ENCODE data around the gene CDC27. TPM values are rescaled to one million over a fixed set of nuclear protein-coding genes. Genes with fewer than 3 reads are reported as not detected.
"Not testable (repeated sequence)": the region's sequence is repeated elsewhere in the genome, so short reads cannot be mapped to it uniquely, and the experiment has no call there.

The CDC27 gene
- total and polyA plus RNA-seq, 7 experiments from 2014 or later, result 47.4 to 98.3 (median 67.2) TPM

DNA sequence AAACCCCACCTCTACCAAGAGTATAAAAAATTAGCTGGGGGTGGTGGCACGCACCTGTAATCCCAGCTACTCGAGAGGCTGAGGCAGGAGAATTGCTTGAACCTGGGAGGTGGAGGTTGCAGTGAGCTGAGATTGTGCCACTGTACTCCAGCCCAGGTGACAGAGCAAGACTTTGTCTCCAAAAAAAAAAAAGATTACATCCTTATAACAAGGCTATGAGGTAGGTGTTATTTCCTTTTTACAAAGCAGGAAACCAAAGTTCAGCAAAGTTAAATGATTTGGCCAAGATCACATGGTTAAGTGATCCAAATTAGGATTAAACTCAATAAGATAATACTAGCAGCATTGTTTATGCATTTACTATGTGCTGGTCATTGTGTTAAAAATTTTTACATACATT lies 28.2 kb upstream of the CDC27 start:
- H3K27me3 Mint-ChIP-seq, result peaks cover 0 to 26% (median 0%) of the 10 kb centered on the region in 5 donors
- CTCF ChIA-PET, result interaction anchor here (0.6 to 1.0 kb wide), 2 partner anchors 30 to 59 kb away, joined by 3 read pairs; no protein-coding TSS in a partner anchor
- H3K27ac ChIP-seq (ENCODE audit: low read depth, low read length); H3K4me3 ChIP-seq (ENCODE audit: low read length); H3K27me3 ChIP-seq (ENCODE audit: control insufficient read depth in 2 of 2, insufficient read depth in 2 of 2, low read length in 2 of 2); H3K36me3 Mint-ChIP-seq; H3K9me3 ChIP-seq (ENCODE audit: control insufficient read depth in 2 of 3, low read length in 3 of 3); intact Hi-C loops (cut with micrococcal nuclease); H3K36me3 ChIP-seq (ENCODE audit: control insufficient read depth in 2 of 3, insufficient read depth in 3 of 3, low read length in 3 of 3); H3K9me3 Mint-ChIP-seq: not testable (repeated sequence)
- H3K4me1 ChIP-seq (ENCODE audit: control insufficient read depth in 2 of 2, insufficient read depth in 2 of 2, low read length in 2 of 2), result peaks cover 19 to 46% of the 10 kb centered on the region in 2 donors
- H3K4me1 Mint-ChIP-seq, result peaks cover 11 to 43% (median 22%) of the 10 kb centered on the region in 7 donors
- ATAC-seq (peak; percentile 81), DNase-seq (peak in 6 of 9 donors; percentile 22 to 57 (median 50))
- peak overlapping the region in 4 of 10 donors; percentile 3 to 44 (median 23) for H3K4me3 Mint-ChIP-seq
- peak overlapping the region in 7 of 9 donors; percentile 9 to 72 (median 59) for H3K27ac Mint-ChIP-seq
- POLR2A ChIA-PET, result interaction anchor here (0.7 to 1.1 kb wide), 4 partner anchors 8 to 14 kb away, joined by 3 to 5 read pairs (median 3); no protein-coding TSS in a partner anchor

DNA sequence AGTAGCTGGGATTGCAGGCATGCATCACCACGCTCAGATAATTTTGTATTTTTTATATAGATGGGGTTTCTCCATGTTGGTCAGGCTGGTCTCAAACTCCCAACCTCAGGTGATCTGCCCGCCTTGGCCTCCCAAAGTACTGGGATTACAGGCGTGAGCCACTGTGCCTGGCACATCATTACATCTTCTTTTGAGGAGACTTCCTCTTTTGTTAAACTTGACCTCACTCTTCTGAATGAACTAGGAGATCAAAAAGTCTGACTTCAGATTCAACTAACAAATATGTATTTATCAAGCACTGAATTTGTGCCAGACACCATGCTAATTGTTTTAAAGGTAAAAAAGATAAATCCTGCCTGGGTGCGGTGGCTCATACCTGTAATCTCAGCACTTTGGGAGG lies 27.7 kb upstream of the CDC27 start:
- ChIA-PET POLR2A (interaction anchor here (0.9 to 1.1 kb wide), 3 partner anchors 9 to 13 kb away, joined by 3 to 5 read pairs (median 3); no protein-coding TSS in a partner anchor), CTCF (interaction anchor here (0.6 to 1.0 kb wide), 2 partner anchors 29 to 59 kb away, joined by 3 read pairs; no protein-coding TSS in a partner anchor)
- H3K9me3 Mint-ChIP-seq; intact Hi-C loops (cut with micrococcal nuclease); DNase-seq; H3K36me3 ChIP-seq (ENCODE audit: control insufficient read depth in 2 of 3, insufficient read depth in 3 of 3, low read length in 3 of 3); H3K9me3 ChIP-seq (ENCODE audit: control insufficient read depth in 2 of 3, low read length in 3 of 3); H3K27me3 ChIP-seq (ENCODE audit: control insufficient read depth in 2 of 2, insufficient read depth in 2 of 2, low read length in 2 of 2); H3K36me3 Mint-ChIP-seq; H3K27ac ChIP-seq (ENCODE audit: low read depth, low read length); H3K4me3 ChIP-seq (ENCODE audit: low read length); ATAC-seq: not testable (repeated sequence)
- H3K4me1 ChIP-seq (ENCODE audit: control insufficient read depth in 2 of 2, insufficient read depth in 2 of 2, low read length in 2 of 2), result peaks cover 19 to 46% of the 10 kb centered on the region in 2 donors
- peaks cover 11 to 43% (median 22%) of the 10 kb centered on the region in 7 donors for H3K4me1 Mint-ChIP-seq
- peaks cover 0 to 28% (median 0%) of the 10 kb centered on the region in 5 donors for H3K27me3 Mint-ChIP-seq
- H3K4me3 Mint-ChIP-seq, result peak overlapping the region in 1 of 10 donors; percentile 44
- peak overlapping the region in 7 of 9 donors; percentile 9 to 72 (median 59) for H3K27ac Mint-ChIP-seq

DNA sequence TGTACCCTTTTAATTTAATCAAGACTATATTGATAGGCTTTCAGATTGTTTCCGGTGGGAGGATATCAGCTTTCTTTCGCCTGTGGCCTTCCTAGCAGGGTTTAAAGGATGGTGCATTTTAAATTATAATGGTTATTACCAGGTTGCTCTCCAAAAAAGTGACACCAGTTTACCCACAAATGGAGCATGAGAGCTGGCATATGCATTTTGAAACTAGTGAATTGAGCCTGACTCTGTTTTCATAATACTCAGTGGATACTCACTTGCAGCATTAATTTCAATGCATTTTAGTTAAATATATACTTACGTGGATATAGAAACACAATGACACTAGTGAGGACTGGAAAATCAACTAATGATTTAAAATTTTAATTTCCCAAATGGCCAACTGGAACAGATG lies 25.8 kb upstream of the CDC27 start:
- DNase-seq, result no peak
- no peaks in the 10 kb centered on the region for H3K27me3 ChIP-seq (ENCODE audit: control insufficient read depth in 2 of 2, insufficient read depth in 2 of 2, low read length in 2 of 2)
- H3K4me1 ChIP-seq (ENCODE audit: control insufficient read depth in 2 of 2, insufficient read depth in 2 of 2, low read length in 2 of 2), result peaks cover 8 to 34% of the 10 kb centered on the region in 2 donors
- H3K4me1 Mint-ChIP-seq, result peaks cover under 1 to 31% (median 14%) of the 10 kb centered on the region in 7 donors
- H3K27me3 Mint-ChIP-seq, result peaks cover 0 to 32% (median 0%) of the 10 kb centered on the region in 5 donors
- H3K9me3 Mint-ChIP-seq, result no peaks in the 10 kb centered on the region
- no peaks in the 10 kb centered on the region for H3K9me3 ChIP-seq (ENCODE audit: control insufficient read depth in 2 of 3, low read length in 3 of 3)
- CTCF ChIA-PET, result no interaction called here
- ATAC-seq, result no peak
- intact Hi-C loops (cut with micrococcal nuclease), result no loop called here
- POLR2A ChIA-PET, result no interaction called here
- no peak overlapping the region for H3K4me3 Mint-ChIP-seq
- no peak overlapping the region for H3K27ac Mint-ChIP-seq
- no peaks in the 10 kb centered on the region for H3K36me3 ChIP-seq (ENCODE audit: control insufficient read depth in 2 of 3, insufficient read depth in 3 of 3, low read length in 3 of 3)
- H3K4me3 ChIP-seq (ENCODE audit: low read length), result no peak overlapping the region
- H3K36me3 Mint-ChIP-seq, result no peaks in the 10 kb centered on the region
- no peak overlapping the region for H3K27ac ChIP-seq (ENCODE audit: low read depth, low read length)

DNA sequence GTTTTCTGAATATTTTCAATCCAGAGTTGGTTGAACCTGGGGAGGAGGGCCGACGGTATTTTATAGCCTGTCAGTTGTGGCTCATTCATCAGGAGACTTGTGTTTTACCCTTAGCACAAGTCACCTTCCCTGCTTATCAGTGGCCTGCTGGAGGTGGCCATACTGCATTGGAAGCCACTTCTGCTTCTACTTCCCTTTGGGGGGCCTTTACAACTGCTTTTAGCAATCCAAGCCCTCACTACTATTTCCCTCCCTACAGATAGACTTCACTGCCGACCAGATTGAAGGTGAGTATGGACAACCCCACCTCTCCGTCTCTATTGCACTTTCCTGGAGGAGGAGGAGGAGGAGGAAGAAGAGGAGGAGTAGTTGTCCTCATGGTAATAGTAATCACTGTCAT lies 24.4 kb upstream of the CDC27 start:
- Mint-ChIP-seq H3K27ac (no peak overlapping the region), H3K4me3 (no peak overlapping the region), H3K4me1 (peaks cover 0 to 19% (median 12%) of the 10 kb centered on the region in 7 donors), H3K27me3 (peaks cover 0 to 32% (median 0%) of the 10 kb centered on the region in 5 donors), H3K9me3 (no peaks in the 10 kb centered on the region), H3K36me3 (no peaks in the 10 kb centered on the region)
- Histone ChIP-seq H3K36me3 (ENCODE audit: control insufficient read depth in 2 of 3, insufficient read depth in 3 of 3, low read length in 3 of 3) (no peaks in the 10 kb centered on the region), H3K4me3 (ENCODE audit: low read length) (no peak overlapping the region), H3K27ac (ENCODE audit: low read depth, low read length) (no peak overlapping the region), H3K9me3 (ENCODE audit: control insufficient read depth in 2 of 3, low read length in 3 of 3) (no peaks in the 10 kb centered on the region), H3K27me3 (ENCODE audit: control insufficient read depth in 2 of 2, insufficient read depth in 2 of 2, low read length in 2 of 2) (no peaks in the 10 kb centered on the region), H3K4me1 (ENCODE audit: control insufficient read depth in 2 of 2, insufficient read depth in 2 of 2, low read length in 2 of 2) (peaks cover 8 to 20% of the 10 kb centered on the region in 2 donors)
- ChIA-PET CTCF (no interaction called here), POLR2A (no interaction called here)
- intact Hi-C loops (cut with micrococcal nuclease), result no loop called here
- no peak for DNase-seq
- ATAC-seq, result no peak

DNA sequence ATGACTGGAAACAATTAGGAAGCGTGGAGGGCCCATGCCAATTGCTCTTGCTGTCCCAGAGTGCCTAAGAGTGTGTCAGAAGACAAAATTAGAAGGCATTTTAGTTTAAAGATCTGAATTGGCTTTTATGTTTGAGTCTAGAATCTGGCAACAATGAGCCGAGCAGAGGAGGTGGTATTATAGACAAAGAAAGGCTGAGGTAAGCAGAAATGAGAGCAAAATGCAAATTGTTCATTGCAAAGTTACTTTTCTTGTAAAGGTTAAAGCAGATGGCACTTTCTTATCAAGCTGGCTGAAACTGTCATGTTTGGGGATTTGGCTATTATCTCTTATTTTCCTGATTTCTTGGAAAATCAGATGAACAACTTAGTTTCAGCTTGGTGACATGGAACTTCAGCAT lies 23.4 kb upstream of the CDC27 start:
- H3K27me3 Mint-ChIP-seq, result peaks cover 0 to 32% (median 0%) of the 10 kb centered on the region in 5 donors
- intact Hi-C loops (cut with micrococcal nuclease), result no loop called here

DNA sequence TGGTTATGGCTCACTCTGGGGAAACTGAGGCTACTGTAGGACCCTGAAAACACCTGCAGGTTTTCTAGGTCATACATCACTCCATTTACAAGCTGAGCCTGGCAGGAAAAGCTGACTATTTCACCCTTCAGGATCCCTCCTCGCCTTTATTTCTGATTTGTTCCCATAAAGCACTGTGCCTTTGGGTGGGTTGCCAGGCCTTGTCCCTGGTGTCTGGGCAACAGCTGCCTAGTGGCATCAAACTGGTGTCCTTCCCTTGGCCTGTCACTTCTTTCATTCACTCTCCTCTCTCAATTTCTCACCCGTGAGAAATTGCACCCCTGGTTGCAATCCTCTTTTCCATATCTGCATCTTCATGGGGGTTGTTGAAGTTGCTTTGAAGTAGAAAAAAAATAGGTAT lies 21.7 kb upstream of the CDC27 start:
- H3K36me3 Mint-ChIP-seq, result no peaks in the 10 kb centered on the region
- ATAC-seq, result no peak
- DNase-seq, result no peak
- peaks cover 0 to 32% (median 0%) of the 10 kb centered on the region in 5 donors for H3K27me3 Mint-ChIP-seq
- no peaks in the 10 kb centered on the region for H3K9me3 Mint-ChIP-seq
- H3K27ac Mint-ChIP-seq, result peak overlapping the region in 1 of 9 donors; percentile 16
- no peak overlapping the region for H3K4me3 ChIP-seq (ENCODE audit: low read length)
- H3K4me3 Mint-ChIP-seq, result no peak overlapping the region
- H3K4me1 ChIP-seq (ENCODE audit: control insufficient read depth in 2 of 2, insufficient read depth in 2 of 2, low read length in 2 of 2), result peaks cover 10 to 15% of the 10 kb centered on the region in 2 donors
- intact Hi-C loops (cut with micrococcal nuclease), result no loop called here
- POLR2A ChIA-PET, result no interaction called here
- no peaks in the 10 kb centered on the region for H3K9me3 ChIP-seq (ENCODE audit: control insufficient read depth in 2 of 3, low read length in 3 of 3)
- H3K4me1 Mint-ChIP-seq, result peaks cover 3 to 25% (median 20%) of the 10 kb centered on the region in 7 donors
- no peaks in the 10 kb centered on the region for H3K36me3 ChIP-seq (ENCODE audit: control insufficient read depth in 2 of 3, insufficient read depth in 3 of 3, low read length in 3 of 3)
- no peaks in the 10 kb centered on the region for H3K27me3 ChIP-seq (ENCODE audit: control insufficient read depth in 2 of 2, insufficient read depth in 2 of 2, low read length in 2 of 2)
- CTCF ChIA-PET, result interaction anchor here (0.6 kb wide), 1 partner anchor 37 kb away, joined by 3 read pairs; no protein-coding TSS in a partner anchor
- no peak overlapping the region for H3K27ac ChIP-seq (ENCODE audit: low read depth, low read length)

More for the DNA sequence above, 23.4 kb upstream of the CDC27 start:
- ChIA-PET POLR2A (no interaction called here), CTCF (no interaction called here)
- H3K36me3 ChIP-seq (ENCODE audit: control insufficient read depth in 2 of 3, insufficient read depth in 3 of 3, low read length in 3 of 3), result no peaks in the 10 kb centered on the region
- no peak overlapping the region for H3K27ac Mint-ChIP-seq
- H3K4me1 ChIP-seq (ENCODE audit: control insufficient read depth in 2 of 2, insufficient read depth in 2 of 2, low read length in 2 of 2), result peaks cover 6 to 9% of the 10 kb centered on the region in 2 donors
- H3K27ac ChIP-seq (ENCODE audit: low read depth, low read length), result no peak overlapping the region
- H3K9me3 Mint-ChIP-seq, result no peaks in the 10 kb centered on the region
- H3K27me3 ChIP-seq (ENCODE audit: control insufficient read depth in 2 of 2, insufficient read depth in 2 of 2, low read length in 2 of 2), result no peaks in the 10 kb centered on the region
- no peaks in the 10 kb centered on the region for H3K9me3 ChIP-seq (ENCODE audit: control insufficient read depth in 2 of 3, low read length in 3 of 3)
- no peak overlapping the region for H3K4me3 Mint-ChIP-seq
- no peak for DNase-seq
- peaks cover 0 to 16% (median 14%) of the 10 kb centered on the region in 7 donors for H3K4me1 Mint-ChIP-seq
- no peak overlapping the region for H3K4me3 ChIP-seq (ENCODE audit: low read length)
- ATAC-seq, result no peak
- H3K36me3 Mint-ChIP-seq, result no peaks in the 10 kb centered on the region

DNA sequence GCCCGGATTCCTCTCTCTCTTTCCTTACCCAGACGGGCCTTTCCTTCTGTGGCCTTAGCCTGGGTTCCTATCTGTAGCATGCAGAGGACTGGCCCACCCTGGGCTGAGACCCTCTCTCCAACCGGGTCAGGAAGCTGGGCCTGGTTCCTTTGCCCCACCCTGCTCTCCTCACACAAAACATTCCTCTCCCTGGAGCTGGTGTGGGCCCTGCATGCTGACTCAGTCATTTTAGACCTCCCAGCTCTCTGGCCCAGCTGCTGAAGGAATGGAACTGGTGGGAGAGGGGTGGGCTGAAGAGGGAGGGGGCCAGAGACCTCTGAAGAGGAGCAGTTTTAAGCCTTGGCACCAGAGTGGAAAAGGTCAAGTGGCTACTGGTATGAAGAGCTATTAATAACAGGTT lies 21.0 kb upstream of the CDC27 start:
- Mint-ChIP-seq H3K36me3 (no peaks in the 10 kb centered on the region), H3K27ac (no peak overlapping the region), H3K4me3 (no peak overlapping the region), H3K4me1 (peaks cover 9 to 32% (median 26%) of the 10 kb centered on the region in 7 donors), H3K9me3 (no peaks in the 10 kb centered on the region), H3K27me3 (peaks cover 0 to 28% (median 0%) of the 10 kb centered on the region in 5 donors)
- H3K4me1 ChIP-seq (ENCODE audit: control insufficient read depth in 2 of 2, insufficient read depth in 2 of 2, low read length in 2 of 2), result peaks cover 14 to 19% of the 10 kb centered on the region in 2 donors
- H3K27me3 ChIP-seq (ENCODE audit: control insufficient read depth in 2 of 2, insufficient read depth in 2 of 2, low read length in 2 of 2), result no peaks in the 10 kb centered on the region
- ChIA-PET POLR2A (no interaction called here), CTCF (interaction anchor here (0.6 kb wide), 1 partner anchor 37 kb away, joined by 3 read pairs; no protein-coding TSS in a partner anchor)
- no peak for ATAC-seq
- no peaks in the 10 kb centered on the region for H3K9me3 ChIP-seq (ENCODE audit: control insufficient read depth in 2 of 3, low read length in 3 of 3)
- H3K4me3 ChIP-seq (ENCODE audit: low read length), result no peak overlapping the region
- no peak overlapping the region for H3K27ac ChIP-seq (ENCODE audit: low read depth, low read length)
- no peak for DNase-seq
- no peaks in the 10 kb centered on the region for H3K36me3 ChIP-seq (ENCODE audit: control insufficient read depth in 2 of 3, insufficient read depth in 3 of 3, low read length in 3 of 3)
- intact Hi-C loops (cut with micrococcal nuclease), result no loop called here
